HG03575 (cell line): ENCODE results near the gene TP53BP1.

Experiments used
- ATAC-seq: cut with Tn5 transposase; IDR thresholded peaks from one replicate; pipeline ENCODE4 v1.9.1; 2021; ENCODE audit not compliant: unreplicated experiment, insufficient number of reproducible peaks, low FRiP score; ENCODE audit errors: extremely low read depth

The TP53BP1 gene

GRCh38 chr15:43499635-43500034 is 6.7 kb upstream of the TP53BP1 start:
- ATAC-seq: no peak

- ATAC-seq: no peak
Observed at GRCh38 chr15:43498990-43499389, 6.0 kb upstream of the TP53BP1 start.

DNA sequence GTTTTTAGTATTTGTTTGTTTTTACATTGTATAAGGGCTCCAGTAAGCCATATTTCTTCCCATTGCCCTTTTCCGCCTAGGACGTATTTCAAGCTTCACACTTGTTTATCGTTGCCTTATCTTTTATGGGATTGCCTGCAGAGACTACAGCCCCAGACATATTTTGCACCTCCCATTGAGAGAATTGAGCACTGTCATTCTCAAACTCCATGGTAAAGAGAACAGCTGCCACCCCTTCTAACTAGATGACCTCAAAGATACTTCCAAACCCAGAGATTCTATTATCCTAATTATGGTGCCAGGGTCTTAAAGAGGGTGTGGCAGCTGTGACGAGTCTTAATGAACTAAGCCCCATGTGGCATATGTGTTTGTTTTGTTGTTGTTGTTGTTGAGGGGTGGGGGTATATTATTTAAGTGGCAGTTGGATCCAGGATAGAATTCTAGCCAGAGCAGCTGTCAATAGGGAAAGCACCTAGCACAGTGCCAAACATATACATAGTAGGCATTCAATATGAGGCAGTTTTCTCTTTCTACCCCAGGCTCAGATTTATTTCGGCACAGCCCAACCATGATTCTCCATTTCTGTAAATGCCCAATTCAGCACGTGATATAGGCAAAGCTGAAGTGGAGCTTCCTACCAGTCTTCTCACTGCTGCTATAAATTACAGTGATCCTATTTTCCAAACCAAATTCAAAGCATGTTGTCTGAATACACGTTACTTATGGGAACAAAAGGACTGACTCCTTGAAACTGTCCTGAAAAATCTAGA is 932 bp upstream of the TP53BP1 start:
- no peak for ATAC-seq

DNA sequence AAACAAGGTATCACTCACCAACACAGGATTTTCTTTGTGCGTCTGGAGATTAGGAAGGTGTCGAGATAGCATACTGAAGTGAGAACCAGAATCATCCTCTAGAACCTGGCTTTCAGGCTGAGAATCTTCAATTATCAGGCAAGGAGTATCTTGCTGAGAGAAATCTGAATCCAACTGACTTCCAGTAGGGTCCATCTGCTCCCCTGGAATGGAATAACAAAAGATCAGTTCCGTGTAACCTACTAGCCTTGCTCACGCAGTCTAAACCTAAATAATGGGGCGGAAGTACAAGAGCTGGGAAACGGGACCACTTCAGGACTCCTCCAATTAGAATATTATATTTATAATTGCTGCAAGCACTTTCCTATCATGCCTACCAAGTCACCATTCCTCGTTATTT is 690 bp downstream of the TP53BP1 start:
- ATAC-seq: no peak

- ATAC-seq: no peak
Observed at GRCh38 chr15:43489191-43489590, 3.8 kb downstream of the TP53BP1 start.

GRCh38 chr15:43488790-43489189 is 4.2 kb downstream of the TP53BP1 start:
- no peak for ATAC-seq

GRCh38 chr15:43487271-43487895 is 5.6 kb downstream of the TP53BP1 start:
- ATAC-seq: no peak

- ATAC-seq: no peak
Observed at GRCh38 chr15:43484455-43484854, 8.5 kb downstream of the TP53BP1 start.

DNA sequence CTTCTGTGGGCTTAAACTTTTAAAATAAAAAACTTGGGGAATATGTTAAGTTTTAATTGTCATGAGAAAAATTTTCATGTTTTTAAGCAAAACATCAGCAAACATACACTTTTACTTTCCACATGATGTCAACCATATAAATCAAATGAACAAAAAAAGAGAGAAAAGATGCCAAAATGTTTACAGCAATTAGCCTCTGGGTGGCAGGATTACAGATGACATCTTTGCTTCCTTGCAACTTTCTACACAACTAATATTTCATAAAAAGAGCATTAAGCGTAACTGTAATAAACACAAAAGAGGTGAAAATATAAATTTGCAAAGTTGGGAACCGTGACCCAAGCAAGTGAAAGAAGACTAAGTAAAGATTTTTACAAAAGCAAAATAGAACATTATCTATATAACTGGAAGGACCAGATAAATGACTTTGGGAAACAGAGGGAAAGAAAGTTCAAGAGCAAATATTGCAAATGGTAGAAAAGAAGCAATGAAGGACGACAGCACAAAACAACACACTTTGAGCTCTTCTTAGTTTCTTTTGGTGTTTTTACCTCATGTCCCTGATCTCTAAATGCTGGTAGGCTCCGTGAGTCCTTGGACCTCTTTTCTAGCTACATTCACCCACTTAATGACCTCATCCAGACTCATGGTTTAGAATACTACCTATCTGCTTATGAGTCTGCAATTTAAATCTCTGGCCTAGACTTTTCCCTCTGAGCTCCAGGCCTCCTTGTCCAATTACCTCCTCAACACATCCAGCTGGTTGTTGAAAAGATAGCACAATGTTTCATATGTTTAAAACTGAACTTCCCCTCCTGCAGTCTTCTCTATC is 9.4 kb downstream of the TP53BP1 start:
- no peak for ATAC-seq

DNA sequence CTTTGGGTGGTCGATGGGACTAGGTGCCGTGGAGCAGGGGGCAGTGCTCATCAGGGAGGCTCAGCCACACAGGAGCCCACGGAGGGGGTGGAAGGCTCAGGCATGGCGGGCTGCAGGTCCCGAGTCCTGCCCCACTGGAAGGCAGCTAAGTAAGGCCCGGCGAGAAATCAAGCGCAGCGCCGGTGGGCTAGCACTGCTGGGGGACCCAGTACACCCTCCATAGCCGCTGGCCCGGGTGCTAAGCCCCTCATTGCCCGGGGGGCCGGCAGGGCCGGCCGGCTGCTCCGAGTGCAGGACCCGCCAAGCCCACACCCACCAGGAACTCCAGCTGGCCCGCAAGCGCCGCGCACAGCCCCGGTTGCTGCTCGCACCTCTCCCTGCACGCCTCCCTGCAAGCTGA is 19.1 kb downstream of the TP53BP1 start:
- no peak for ATAC-seq

DNA sequence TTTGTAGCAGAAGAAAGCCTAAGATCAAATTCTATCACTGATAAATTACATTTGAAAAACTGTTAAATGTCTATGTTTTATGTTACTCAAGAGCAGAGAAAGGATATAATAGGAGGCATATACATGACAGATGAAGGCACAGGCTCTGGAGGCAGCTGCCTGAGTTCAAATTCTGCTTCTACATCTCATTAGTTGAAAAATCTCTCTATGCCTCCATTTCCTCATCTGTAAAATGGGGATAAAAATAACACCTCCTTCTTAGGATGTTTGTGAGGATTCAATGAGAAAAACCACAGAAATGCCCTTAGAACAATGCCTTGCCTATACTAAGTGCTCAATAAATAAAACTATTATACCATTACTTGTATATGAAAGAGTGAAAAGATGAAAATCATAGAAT is 21.0 kb downstream of the TP53BP1 start:
- ATAC-seq: no peak

GRCh38 chr15:43469867-43470266 is 23.1 kb downstream of the TP53BP1 start:
- no peak for ATAC-seq

- no peak for ATAC-seq
Observed at GRCh38 chr15:43465100-43465499, 27.9 kb downstream of the TP53BP1 start.

GRCh38 chr15:43463998-43464397 is 29.0 kb downstream of the TP53BP1 start:
- ATAC-seq: no peak

DNA sequence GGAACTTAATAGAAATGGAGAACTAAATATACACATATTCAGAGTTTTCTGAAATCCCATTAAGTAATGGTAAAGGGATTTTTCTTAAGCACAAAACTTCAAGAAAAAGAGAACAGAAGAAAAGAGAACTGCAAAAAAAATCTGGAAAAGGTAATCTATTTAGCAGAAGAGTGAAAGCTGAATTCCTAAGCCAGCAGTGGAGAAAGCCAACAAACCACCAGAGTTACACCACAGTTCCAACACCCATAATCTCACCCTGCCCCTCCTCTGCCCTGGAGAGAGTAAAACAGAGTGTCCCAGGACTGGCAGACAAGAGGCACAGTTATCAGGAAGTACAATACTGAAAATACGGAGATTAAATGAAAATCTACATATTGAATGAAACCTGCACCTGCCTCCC is 29.4 kb downstream of the TP53BP1 start:
- no peak for ATAC-seq

GRCh38 chr15:43449981-43450380 is 43.0 kb downstream of the TP53BP1 start:
- ATAC-seq: no peak

- no peak for ATAC-seq
Observed at GRCh38 chr15:43446344-43446743, 46.6 kb downstream of the TP53BP1 start.

DNA sequence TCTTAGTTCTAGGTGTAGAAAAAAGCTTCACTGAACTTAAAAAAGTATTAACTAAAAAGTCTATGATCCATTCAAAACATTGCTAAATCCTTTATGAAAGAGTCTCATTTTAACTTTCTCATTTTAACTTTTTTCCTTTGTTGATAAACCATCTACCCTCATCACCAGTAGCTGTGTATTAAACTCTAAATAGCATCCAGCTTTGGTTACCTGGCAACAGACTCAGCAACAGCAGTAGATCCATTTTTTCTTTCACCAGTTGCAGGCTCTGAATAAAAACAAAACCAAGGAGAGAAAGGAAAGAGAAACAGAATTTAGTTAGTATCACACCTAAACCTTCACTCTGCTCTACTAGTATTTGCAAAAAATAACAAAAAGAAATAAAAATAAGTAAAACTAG is 51.6 kb downstream of the TP53BP1 start:
- no peak for ATAC-seq

GRCh38 chr15:43440721-43441281 is 52.2 kb downstream of the TP53BP1 start:
- no peak for ATAC-seq

- ATAC-seq: no peak
Observed at GRCh38 chr15:43439268-43439667, 53.7 kb downstream of the TP53BP1 start.
